ENCODE measurements around the gene IL6ST.
"Not testable (repeated sequence)": the region's sequence is repeated elsewhere in the genome, so short reads cannot be mapped to it uniquely, and the experiment has no call there.

The IL6ST gene

DNA sequence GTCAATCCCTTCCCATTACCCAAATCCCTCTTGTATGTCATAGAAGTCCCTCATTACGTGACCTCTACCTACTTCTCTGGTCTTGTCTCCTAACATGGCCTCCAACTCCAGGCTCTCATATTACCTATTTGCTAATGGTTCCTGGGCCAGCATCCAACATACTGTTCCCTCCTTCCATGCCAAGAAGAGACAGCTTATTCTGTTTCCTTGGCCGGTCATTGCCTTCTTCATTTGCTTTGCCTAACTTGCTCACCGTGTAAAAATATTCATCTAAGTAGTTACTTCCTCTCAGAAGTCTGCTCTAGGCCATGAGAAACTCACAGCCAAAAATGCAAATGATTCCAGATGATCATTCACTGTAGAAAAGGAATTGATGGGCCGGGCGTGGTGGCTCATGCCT lies 8.9 kb upstream of the IL6ST start:
- DNase-seq, result no peak

- DNase-seq, result no peak
These were observed 8.4 kb upstream of the IL6ST start for GRCh38 chr5:56003179-56003578.

DNA sequence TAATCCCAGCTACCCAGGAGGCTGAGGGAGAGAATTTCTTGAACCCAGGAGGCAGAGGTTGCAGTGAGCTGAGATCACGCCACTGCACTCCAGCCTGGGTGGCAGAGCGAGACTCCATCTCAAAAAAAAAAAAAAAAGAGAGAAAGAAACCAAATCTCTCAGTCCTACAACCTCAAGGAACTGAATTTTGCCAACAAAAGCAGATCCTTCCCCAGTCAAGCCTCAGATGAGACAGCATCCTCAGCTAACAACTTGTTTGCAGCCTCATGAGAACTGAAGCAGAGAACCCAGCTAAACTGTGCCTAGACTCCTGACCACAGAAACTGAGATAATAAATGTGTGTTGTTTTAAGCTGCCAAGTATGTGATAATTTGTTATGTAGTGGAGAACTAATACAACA lies 7.5 kb upstream of the IL6ST start:
- no peak for DNase-seq

- DNase-seq, result not testable (repeated sequence)
These were observed 5.5 kb upstream of the IL6ST start for GRCh38 chr5:56000221-56000620.

- no peak for DNase-seq
These were observed 4.2 kb upstream of the IL6ST start for GRCh38 chr5:55998966-55999365.

DNA sequence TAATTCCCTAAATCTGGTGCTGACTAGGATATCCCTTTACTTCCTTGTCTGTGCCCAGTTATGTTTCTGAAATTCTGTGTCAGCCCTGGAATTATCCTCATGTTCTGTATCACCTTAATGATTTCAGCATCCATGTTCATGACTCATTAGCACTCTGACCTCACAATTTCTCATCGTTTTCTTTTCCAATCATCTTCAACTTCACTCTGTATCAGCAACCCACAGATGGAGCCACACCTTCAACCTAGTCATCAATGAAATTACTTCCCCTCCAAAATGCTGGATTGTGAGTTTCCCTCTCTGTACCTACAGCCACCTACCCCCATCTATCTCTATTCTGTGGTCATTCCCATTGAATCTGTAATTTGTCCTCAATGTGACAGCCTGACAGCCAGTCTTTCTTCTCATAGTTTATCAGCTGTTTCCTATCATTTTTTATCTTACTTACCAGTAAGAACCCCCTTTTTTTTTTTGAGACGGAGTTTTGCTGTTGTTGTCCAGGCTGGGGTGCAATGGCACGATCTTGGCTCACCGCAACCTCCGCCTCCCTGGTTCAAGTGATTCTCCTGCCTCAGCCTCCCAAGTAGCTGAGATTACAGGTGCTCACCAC lies 3.1 kb upstream of the IL6ST start:
- DNase-seq, result peak; percentile 58

- peak; percentile 96 for DNase-seq
These were observed 493 bp upstream of the IL6ST start for GRCh38 chr5:55994998-55995914.

DNA sequence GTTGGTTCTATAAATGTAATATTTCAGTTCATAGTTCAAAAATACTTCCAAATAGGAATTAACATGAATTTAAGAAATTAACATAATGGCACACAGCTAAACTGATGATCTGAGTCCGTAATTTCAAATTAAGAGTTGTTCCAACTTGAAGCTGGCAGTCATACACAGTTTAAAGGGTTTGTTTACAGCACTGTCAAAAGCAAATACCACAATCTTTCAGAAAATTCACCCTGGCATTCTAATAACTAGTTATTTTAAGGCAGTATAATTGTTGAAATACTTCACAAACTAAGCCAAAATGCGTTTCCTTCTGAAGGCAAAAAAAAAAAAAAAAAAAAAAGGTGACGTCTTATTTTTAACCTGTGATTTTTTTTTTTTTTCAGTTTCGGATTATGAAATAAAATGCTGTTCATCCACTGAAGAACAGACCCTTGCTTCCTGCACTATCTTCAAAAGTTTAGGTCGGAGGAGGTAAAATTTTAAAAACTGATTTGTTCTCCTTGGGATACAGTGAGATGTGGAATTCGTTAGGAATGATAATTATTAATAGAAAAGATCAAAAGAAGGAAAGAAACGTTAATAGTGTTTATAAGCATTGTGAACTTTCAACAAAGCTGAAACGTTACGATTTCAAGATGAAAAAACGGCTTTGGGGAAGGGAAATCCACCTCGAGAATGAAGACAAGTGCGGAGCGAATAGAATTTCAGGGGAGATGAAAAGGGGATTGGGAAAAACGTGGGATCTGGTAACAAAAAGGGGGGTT lies 850 bp downstream of the IL6ST start:
- DNase-seq, result no peak

DNA sequence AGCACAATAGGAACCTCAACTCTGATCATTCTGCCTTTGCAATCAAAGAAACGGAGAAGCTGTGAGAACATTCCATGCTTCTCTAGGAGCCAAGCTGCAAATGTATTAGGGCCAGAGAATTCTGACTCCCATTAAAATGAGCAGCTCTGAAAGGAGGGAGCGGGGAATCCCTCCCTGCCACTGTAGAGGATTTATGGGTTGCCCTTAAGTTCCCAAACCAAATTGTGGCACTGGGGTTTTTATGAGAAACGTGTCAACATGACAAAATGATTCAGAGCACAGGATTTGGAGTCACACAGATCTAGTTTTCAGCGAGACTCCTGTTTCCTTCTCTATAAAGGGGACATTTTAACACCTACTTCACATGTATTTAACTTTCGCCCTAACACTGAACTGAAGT lies 1.8 kb downstream of the IL6ST start:
- peak; percentile 48 for DNase-seq

- no peak for DNase-seq
These were observed 2.8 kb downstream of the IL6ST start for GRCh38 chr5:55991768-55992486.

GRCh38 chr5:55990895-55991294 lies 3.9 kb downstream of the IL6ST start:
- not testable (repeated sequence) for DNase-seq

GRCh38 chr5:55989860-55990259 lies 4.9 kb downstream of the IL6ST start:
- DNase-seq, result no peak

DNA sequence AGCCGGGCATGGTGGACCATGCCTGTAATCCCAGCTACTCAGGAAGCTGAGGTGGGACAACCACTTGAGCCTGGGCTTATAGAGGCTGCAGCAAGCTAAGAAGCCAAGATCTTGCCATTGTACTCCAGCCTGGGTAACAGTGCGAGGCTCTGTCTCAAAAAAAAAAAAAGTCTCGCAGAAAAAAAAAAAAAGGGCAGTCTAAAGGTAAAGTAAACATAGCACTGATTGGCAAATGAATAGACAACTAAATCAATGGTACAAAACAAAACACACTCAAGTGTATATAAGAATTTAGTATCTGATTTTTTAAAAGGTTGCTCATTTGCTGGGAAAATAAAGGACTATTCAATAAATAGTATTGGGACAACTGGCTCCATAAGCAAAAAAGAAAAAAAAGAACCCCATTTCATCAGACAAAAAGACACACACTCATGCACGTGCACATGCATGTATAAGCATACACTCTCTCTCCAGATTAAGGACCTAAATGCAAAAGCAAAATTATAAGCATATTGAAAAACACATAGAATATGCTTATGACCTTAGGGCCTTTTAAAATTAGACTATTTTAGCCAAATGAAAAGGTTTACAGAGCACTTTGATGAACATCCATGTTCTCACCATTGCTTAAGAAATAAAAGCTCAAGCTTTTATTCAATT lies 5.7 kb downstream of the IL6ST start:
- DNase-seq, result no peak

DNA sequence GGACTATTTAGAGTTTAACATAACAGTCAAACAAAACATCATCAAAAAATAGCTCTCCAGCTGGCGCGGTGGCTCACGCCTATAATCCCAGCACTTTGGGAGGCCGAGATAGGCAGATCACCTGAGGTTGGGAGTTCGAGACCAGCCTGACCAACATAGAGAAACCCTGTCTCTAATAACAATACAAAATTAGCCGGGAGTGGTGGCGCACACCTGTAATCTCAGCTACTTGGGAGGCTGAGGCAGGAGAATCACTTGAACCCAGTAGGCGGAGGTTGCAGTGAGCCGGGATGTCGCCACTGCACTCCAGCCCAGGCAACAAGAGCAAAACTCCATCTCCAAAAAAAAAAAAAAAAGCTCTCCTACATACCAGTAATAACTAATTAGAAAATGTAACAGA lies 6.3 kb downstream of the IL6ST start:
- DNase-seq, result not testable (repeated sequence)

- DNase-seq, result no peak
These were observed 7.8 kb downstream of the IL6ST start for GRCh38 chr5:55986931-55987330.

DNA sequence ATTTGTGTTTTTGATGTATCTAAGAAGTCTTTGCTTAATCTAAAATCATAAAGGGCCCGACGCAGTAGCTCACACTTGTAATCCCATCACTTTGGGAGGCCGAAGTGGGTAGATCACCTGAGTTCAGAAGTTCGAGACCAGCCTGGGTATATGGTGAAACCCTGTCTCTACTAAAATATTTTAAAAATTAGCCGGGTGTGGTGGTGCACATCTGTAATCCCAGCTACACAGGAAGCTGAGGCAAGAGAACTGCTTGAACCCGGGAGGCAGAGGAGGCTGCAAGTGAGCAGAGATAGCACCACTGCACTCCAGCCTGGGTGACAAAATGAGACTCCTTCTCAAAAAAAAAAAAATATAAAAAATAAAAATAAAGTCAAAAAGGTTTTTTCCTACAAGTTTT lies 9.6 kb downstream of the IL6ST start:
- DNase-seq, result no peak

DNA sequence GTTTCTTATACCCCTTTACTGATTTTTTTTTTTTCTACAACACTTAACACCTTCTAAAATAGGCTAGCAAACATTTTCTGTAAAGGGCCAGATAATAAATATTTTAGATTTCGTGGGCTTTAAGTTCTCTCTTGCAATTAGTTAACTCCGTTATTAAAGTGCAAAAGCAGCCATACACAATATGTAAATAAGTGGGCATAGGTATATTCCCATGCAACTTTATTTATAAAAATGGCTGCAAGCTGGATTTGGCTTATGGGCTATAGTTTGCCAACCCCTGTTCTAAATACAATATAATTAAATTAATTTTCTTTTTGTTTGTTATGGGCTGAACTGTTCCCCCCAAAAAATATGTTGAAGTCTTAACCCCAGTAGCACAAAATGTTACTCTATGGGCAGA lies 10.8 kb downstream of the IL6ST start:
- DNase-seq, result no peak

- DNase-seq, result no peak
These were observed 11.8 kb downstream of the IL6ST start for GRCh38 chr5:55982957-55983381.

DNA sequence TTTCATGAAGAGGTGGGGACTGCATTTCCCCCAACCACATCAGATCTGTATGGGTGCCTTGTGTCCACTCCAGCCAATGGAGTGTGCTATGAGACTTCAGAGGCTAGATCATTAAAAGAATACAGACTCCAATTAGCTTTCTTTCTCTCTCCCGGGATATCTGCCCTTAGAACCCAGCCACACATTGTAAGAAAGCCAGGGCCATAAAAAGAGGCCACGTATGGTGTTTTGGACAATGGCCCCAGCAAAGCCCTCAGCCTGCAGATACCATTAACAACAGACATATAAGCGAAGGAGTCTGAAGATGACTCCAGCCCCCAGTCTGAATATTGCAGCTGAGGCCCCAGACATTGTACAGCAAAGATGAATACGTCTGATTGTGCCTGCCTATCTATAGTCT lies 21.5 kb downstream of the IL6ST start:
- DNase-seq, result no peak

- no peak for DNase-seq
These were observed 24.8 kb downstream of the IL6ST start for GRCh38 chr5:55969956-55970355.

GRCh38 chr5:55966284-55966683 lies 28.5 kb downstream of the IL6ST start:
- no peak for DNase-seq

DNA sequence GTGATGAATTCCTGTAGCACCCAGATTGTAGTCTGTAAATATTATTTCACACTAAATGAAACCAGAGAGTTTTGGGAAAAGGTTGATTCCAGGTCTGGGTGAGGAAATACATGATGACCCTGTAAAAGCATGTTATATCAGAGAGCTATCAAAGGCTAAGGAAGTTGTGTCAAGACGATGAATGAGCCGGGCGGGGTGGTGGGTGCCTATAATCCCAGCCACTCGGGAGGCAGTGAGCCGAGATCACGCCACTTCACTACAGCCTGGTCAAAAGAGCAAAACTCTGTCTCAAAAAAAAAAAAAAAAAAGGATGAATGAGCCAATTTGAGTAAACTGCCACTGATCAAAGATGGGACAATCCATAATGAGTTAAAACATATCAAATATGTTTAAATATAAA lies 29.2 kb downstream of the IL6ST start:
- no peak for DNase-seq

Data from activated CD4-positive, alpha-beta T cell treated with anti-CD3 and anti-CD28 coated beads, Interleukin-2, amount 50 U/mL, for 16 hours (primary cell).